T-cell (primary cell): ENCODE results near the gene AGAP1. TPM values are rescaled to one million over a fixed set of nuclear protein-coding genes. Genes with fewer than 3 reads are reported as not detected.
"Not testable (repeated sequence)": the region's sequence is repeated elsewhere in the genome, so short reads cannot be mapped to it uniquely, and the experiment has no call there.

Experiments used
- ATAC-seq, 4 experiments: fragments of 200-7000 bp in 3 of 4; fragments of 150-1000 bp in 1 of 4; cut with Tn5 transposase; replicated peaks in 1 of 4; 1 replicate in 3 of 4; 2 replicates in 1 of 4; pipeline ENCODE4 v1.10.0; 2021; ENCODE audit warnings: moderate library complexity in 3 of 4, mild to moderate bottlenecking in 2 of 4, moderate number of reproducible peaks in 1 of 4
- CTCF ChIA-PET, 2 donors: fragments of 300-600 bp; sonication (Branson Sonifier 250); formaldehyde crosslinking; loops; one replicate each; lab custom pipeline; 2022; ENCODE audit warnings: antibody characterized with exemption in 2 of 2; lab: Charles Lee
- POLR2A ChIA-PET, 2 donors: fragments of 300-600 bp; sonication (Branson Sonifier 250); formaldehyde crosslinking; loops; one replicate each; lab custom pipeline; 2022; ENCODE audit warnings: antibody characterized with exemption in 2 of 2; lab: Charles Lee
- DNase-seq, 35 experiments: peaks; one replicate each; pipeline versions ENCODE4 v3.0.0 to v3.0.0-alpha.2; 2013 to 2023
- H3K27ac ChIP-seq: one replicate; pipeline ENCODE4 v1.5.1; 2013; ENCODE audit warnings: low read length
- H3K27me3 ChIP-seq, 2 experiments: replicated peaks in 1 of 2; 1 replicate in 1 of 2; 2 replicates in 1 of 2; pipeline versions ENCODE4 v1.6.1 to v1.7.0; 2013; ENCODE audit warnings: low read length in 1 of 2, mixed read lengths in 1 of 2; ENCODE audit not compliant: control insufficient read depth in 2 of 2, insufficient read depth in 2 of 2; ENCODE audit errors: extremely low read depth in 1 of 2
- H3K36me3 ChIP-seq, 2 donors: 1 replicate in 1 of 2; 2 replicates in 1 of 2; pipeline versions ENCODE4 v1.6.1 to v1.7.0; 2013; ENCODE audit warnings: low read length in 1 of 2; ENCODE audit not compliant: control insufficient read depth in 2 of 2, insufficient read depth in 1 of 2; ENCODE audit errors: extremely low read depth in 1 of 2
- H3K4me1 ChIP-seq, 2 experiments: 1 replicate in 1 of 2; 2 replicates in 1 of 2; pipeline versions ENCODE4 v1.6.1 to v1.7.0; 2013; ENCODE audit warnings: low read length in 2 of 2, mixed read lengths in 1 of 2; ENCODE audit not compliant: insufficient read depth in 2 of 2, control insufficient read depth in 1 of 2; ENCODE audit errors: extremely low read depth in 1 of 2
- H3K4me3 ChIP-seq, 2 donors: 1 replicate in 1 of 2; 2 replicates in 1 of 2; pipeline versions ENCODE4 v1.5.1 to v1.7.0; 2013; ENCODE audit warnings: mild to moderate bottlenecking in 2 of 2, low read length in 1 of 2, moderate library complexity in 1 of 2; ENCODE audit not compliant: control insufficient read depth in 1 of 2; ENCODE audit errors: extremely low read depth in 1 of 2
- H3K9me3 ChIP-seq: 2 replicates; pipeline ENCODE4 v1.7.0; 2013
- H3K27ac Mint-ChIP-seq, 2 donors: one replicate each; pipeline ENCODE4 v1.8.0; 2020 to 2021; ENCODE audit warnings: mild to moderate bottlenecking in 2 of 2, mixed read lengths in 2 of 2
- H3K27me3 Mint-ChIP-seq, 2 donors: one replicate each; pipeline ENCODE4 v1.8.0; 2021 to 2022; ENCODE audit warnings: mixed read lengths in 2 of 2
- H3K36me3 Mint-ChIP-seq: one replicate; pipeline ENCODE4 v1.8.0; 2021; ENCODE audit warnings: mixed read lengths
- H3K4me1 Mint-ChIP-seq, 3 donors: one replicate each; pipeline ENCODE4 v1.8.0; 2020 to 2022; ENCODE audit warnings: mixed read lengths in 3 of 3, mild to moderate bottlenecking in 1 of 3
- H3K4me3 Mint-ChIP-seq, 3 donors: one replicate each; pipeline ENCODE4 v1.8.0; 2020 to 2022; ENCODE audit warnings: mild to moderate bottlenecking in 3 of 3, mixed read lengths in 3 of 3, moderate library complexity in 3 of 3
- H3K9me3 Mint-ChIP-seq, 3 donors: one replicate each; pipeline ENCODE4 v1.8.0; 2020 to 2022; ENCODE audit warnings: mixed read lengths in 3 of 3
- WGBS: methylation state at CpG from one replicate; pipeline ENCODE4 v1.1.5; 2013; ENCODE audit warnings: missing lambda C conversion rate; ENCODE audit not compliant: insufficient coverage; 5-methylcytosine and 5-hydroxymethylcytosine counted together
- total RNA-seq, 35 experiments: library from RNA in 6 of 35; stranded (reverse) in 6 of 35; fragments of 120-200 nt in 1 of 35; gene quantifications; one replicate each; pipeline versions ENCODE4 v1.2.1 to v1.2.4 and lab custom pipeline; 2013 to 2026

Gene AGAP1
- total RNA-seq, 5 donors from 2014 or later (not counting 1 experiment from before 2014, with no cell fraction given), result 3.9 to 15.6 (median 5.2) TPM

DNA sequence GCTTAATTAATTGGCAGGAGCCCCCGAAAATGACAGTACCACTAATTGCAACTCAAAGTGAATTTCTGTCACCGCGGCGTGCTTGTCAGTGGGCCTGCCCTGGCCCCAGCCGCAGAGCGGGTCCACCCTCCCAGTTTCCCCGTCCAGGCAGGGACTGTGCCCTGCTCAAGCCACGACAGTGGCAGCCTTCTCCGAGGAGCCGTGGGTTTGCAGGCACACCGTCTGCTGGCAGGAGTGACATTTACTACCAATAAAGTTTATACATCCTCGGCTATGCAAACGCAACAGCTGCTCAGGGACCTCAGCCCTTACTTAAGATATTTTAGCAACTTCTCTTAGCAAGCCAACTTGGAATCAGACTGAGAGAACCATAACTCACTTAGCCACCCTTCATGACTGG lies 561.6 kb downstream of the AGAP1 start:
- POLR2A ChIA-PET, result no interaction called here
- DNase-seq (no peak), ATAC-seq (no peak)
- no peaks in the 10 kb centered on the region for H3K4me1 ChIP-seq
- no peak overlapping the region for H3K4me3 ChIP-seq
- no peaks in the 10 kb centered on the region for H3K4me1 Mint-ChIP-seq
- no peak overlapping the region for H3K27ac Mint-ChIP-seq
- no peaks in the 10 kb centered on the region for H3K36me3 Mint-ChIP-seq
- no peaks in the 10 kb centered on the region for H3K36me3 ChIP-seq
- H3K4me3 Mint-ChIP-seq, result no peak overlapping the region
- H3K9me3 ChIP-seq, result peaks cover 3% of the 10 kb centered on the region
- WGBS, result 74% methylated on average over 13 of the region's 13 CpGs
- peaks cover 22 to 28% of the 10 kb centered on the region in 2 donors for H3K27me3 Mint-ChIP-seq
- CTCF ChIA-PET, result no interaction called here
- H3K9me3 Mint-ChIP-seq, result peaks cover 0 to 4% (median 0%) of the 10 kb centered on the region in 3 donors
- no peak overlapping the region for H3K27ac ChIP-seq
- peaks cover 0 to 26% of the 10 kb centered on the region in 2 experiments for H3K27me3 ChIP-seq

DNA sequence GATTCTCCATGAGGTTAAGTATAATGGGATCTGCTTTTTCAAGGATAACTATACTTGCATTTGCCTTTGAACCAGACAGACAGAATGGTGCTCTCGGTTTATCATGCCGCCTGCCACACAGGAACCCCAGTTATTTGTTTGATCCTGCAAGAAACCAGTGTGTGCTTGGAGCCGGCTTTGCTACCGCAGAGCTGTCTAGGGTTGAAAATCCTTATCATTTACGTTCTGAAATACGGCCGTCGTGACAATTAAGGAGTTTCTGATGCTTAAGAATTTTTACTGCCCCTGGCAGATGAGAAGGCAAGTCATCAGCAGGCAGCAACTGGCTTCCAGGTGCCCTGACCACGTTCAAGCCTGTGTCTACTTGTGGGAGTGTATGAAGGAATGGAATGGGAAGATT lies 562.3 kb downstream of the AGAP1 start:
- H3K27me3 ChIP-seq, result peaks cover 0 to 26% of the 10 kb centered on the region in 2 experiments
- no peaks in the 10 kb centered on the region for H3K4me1 ChIP-seq
- ChIA-PET CTCF (no interaction called here), POLR2A (no interaction called here)
- no peaks in the 10 kb centered on the region for H3K4me1 Mint-ChIP-seq
- no peak overlapping the region for H3K4me3 Mint-ChIP-seq
- peaks cover 0 to 4% (median 0%) of the 10 kb centered on the region in 3 donors for H3K9me3 Mint-ChIP-seq
- H3K4me3 ChIP-seq, result no peak overlapping the region
- no peak overlapping the region for H3K27ac ChIP-seq
- H3K27me3 Mint-ChIP-seq, result peaks cover 20 to 25% of the 10 kb centered on the region in 2 donors
- ATAC-seq (no peak), DNase-seq (no peak)
- no peaks in the 10 kb centered on the region for H3K36me3 Mint-ChIP-seq
- 88% methylated on average over 9 of the region's 9 CpGs for WGBS
- no peaks in the 10 kb centered on the region for H3K36me3 ChIP-seq
- H3K27ac Mint-ChIP-seq, result no peak overlapping the region
- H3K9me3 ChIP-seq, result peaks cover 3% of the 10 kb centered on the region

DNA sequence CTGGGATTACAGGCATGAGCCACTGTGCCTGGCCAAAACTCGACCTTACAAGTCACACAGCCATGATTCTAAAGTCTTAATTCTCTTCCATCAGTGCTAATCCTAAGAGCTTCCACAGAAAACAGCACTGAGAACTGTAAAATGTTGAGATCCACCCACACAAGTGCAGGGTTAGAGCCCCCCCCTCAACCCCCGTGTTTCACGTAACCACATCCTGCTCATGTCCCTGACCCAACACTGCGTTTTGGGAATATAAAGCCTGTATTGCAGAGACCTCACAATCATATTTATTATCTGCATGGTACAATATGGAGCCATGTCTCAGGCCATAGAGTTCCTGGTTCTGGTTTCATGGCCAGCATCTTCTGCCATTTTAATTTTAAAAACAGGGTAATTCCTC lies 563.5 kb downstream of the AGAP1 start:
- no peak for ATAC-seq

DNA sequence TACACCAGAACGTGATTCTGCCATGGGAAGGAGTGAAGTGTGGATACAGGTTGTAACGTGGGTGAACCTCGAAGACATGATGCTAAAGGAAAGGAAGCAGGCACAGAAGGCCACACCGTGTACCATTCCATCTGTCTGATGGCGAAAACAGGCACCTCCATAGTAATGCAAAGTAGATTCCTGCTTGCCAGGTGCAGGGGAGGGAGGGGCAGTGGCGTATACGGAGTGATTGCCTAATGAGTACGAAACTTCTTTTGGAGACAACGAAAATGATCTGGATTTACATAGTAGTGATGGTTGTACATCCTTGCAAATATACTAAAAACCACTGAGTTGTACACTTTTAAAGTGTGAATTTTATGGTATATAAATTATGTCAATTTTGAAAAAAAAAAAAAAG lies 567.7 kb downstream of the AGAP1 start:
- Histone ChIP-seq H3K9me3 (peaks cover 3% of the 10 kb centered on the region), H3K27ac (no peak overlapping the region), H3K36me3 (no peaks in the 10 kb centered on the region), H3K4me1 (no peaks in the 10 kb centered on the region), H3K4me3 (no peak overlapping the region), H3K27me3 (peaks cover 0 to 6% of the 10 kb centered on the region in 2 experiments)
- no peaks in the 10 kb centered on the region for H3K4me1 Mint-ChIP-seq
- WGBS, result 43% methylated on average over 5 of the region's 9 CpGs
- H3K27ac Mint-ChIP-seq, result no peak overlapping the region
- DNase-seq (no peak), ATAC-seq (no peak)
- peaks cover 4 to 5% of the 10 kb centered on the region in 2 donors for H3K27me3 Mint-ChIP-seq
- H3K4me3 Mint-ChIP-seq, result no peak overlapping the region
- peaks cover 0 to 4% (median 0%) of the 10 kb centered on the region in 3 donors for H3K9me3 Mint-ChIP-seq
- CTCF ChIA-PET, result interaction anchor here in 1 of 2 donors (0.7 kb wide), 1 partner anchor 330 kb away, joined by 5 read pairs; no protein-coding TSS in a partner anchor
- POLR2A ChIA-PET, result no interaction called here
- H3K36me3 Mint-ChIP-seq, result no peaks in the 10 kb centered on the region

More for the DNA sequence above, 563.5 kb downstream of the AGAP1 start:
- CTCF ChIA-PET, result no interaction called here
- H3K4me1 Mint-ChIP-seq, result no peaks in the 10 kb centered on the region
- H3K36me3 Mint-ChIP-seq, result no peaks in the 10 kb centered on the region
- H3K27ac Mint-ChIP-seq, result no peak overlapping the region
- WGBS, result 33% methylated on average over 2 of the region's 4 CpGs
- POLR2A ChIA-PET, result no interaction called here
- peaks cover 19 to 24% of the 10 kb centered on the region in 2 donors for H3K27me3 Mint-ChIP-seq
- Histone ChIP-seq H3K4me3 (no peak overlapping the region), H3K36me3 (no peaks in the 10 kb centered on the region), H3K27ac (no peak overlapping the region), H3K4me1 (no peaks in the 10 kb centered on the region), H3K9me3 (peaks cover 3% of the 10 kb centered on the region), H3K27me3 (peaks cover 0 to 17% of the 10 kb centered on the region in 2 experiments)
- H3K4me3 Mint-ChIP-seq, result no peak overlapping the region
- DNase-seq, result no peak
- H3K9me3 Mint-ChIP-seq, result peaks cover 0 to 4% (median 0%) of the 10 kb centered on the region in 3 donors

DNA sequence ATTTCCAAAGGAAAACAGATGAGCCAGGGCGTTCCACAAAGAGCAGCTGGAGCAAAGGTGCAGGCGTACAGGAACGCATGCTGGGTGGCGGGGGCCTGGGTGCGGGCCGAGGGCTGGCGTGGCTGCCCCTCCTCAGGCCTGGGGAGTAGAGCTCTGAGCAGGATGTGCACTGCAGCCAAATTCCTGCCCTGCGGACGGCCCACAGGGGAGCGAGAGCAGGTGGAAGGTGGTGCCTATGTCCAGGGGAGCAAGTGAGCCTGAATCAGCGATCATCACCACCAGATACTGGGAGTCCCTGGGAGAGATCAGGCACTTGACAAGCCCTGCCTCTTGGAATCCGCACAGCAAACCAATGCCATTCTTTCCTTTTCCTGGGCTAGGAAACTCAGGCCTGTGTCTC lies 568.1 kb downstream of the AGAP1 start:
- H3K27ac Mint-ChIP-seq, result no peak overlapping the region
- no peak for DNase-seq
- peaks cover 0 to 4% (median 0%) of the 10 kb centered on the region in 3 donors for H3K9me3 Mint-ChIP-seq
- H3K27me3 Mint-ChIP-seq, result peaks cover under 1 to 4% of the 10 kb centered on the region in 2 donors
- peaks cover 3% of the 10 kb centered on the region for H3K9me3 ChIP-seq
- H3K4me3 ChIP-seq, result no peak overlapping the region
- H3K4me3 Mint-ChIP-seq, result no peak overlapping the region
- CTCF ChIA-PET, result interaction anchor here in 1 of 2 donors (0.7 kb wide), 1 partner anchor 331 kb away, joined by 5 read pairs; no protein-coding TSS in a partner anchor
- POLR2A ChIA-PET, result no interaction called here
- H3K4me1 ChIP-seq, result no peaks in the 10 kb centered on the region
- ATAC-seq, result no peak
- no peaks in the 10 kb centered on the region for H3K36me3 ChIP-seq
- 89% methylated on average over 10 of the region's 12 CpGs for WGBS
- no peak overlapping the region for H3K27ac ChIP-seq
- H3K4me1 Mint-ChIP-seq, result no peaks in the 10 kb centered on the region
- H3K27me3 ChIP-seq, result peaks cover 0 to 3% of the 10 kb centered on the region in 2 experiments
- no peaks in the 10 kb centered on the region for H3K36me3 Mint-ChIP-seq

DNA sequence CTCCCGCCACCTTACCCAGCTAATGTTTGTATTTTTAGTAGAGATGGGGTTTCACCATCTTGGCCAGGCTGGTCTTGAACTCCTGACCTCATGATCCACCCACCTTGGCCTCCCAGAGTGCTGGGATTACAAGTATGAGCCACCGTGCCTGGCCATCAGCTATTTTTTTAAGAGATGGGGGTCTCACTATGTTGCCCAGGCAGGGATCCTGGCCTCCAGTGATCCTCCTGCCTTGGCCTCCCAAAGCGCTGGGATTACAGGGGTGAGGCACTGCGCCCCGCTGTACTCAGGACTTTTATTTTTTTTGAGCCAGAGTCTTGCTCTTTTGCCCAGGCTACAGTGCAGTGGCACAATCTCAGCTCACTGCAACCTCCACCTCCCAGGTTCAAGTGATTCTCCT lies 569.0 kb downstream of the AGAP1 start:
- H3K4me1 Mint-ChIP-seq, H3K9me3 Mint-ChIP-seq, H3K27me3 Mint-ChIP-seq, DNase-seq, POLR2A ChIA-PET, H3K4me3 Mint-ChIP-seq, H3K27ac ChIP-seq, H3K9me3 ChIP-seq, ATAC-seq, H3K27ac Mint-ChIP-seq, H3K36me3 ChIP-seq, H3K4me1 ChIP-seq, H3K4me3 ChIP-seq, H3K27me3 ChIP-seq, H3K36me3 Mint-ChIP-seq, CTCF ChIA-PET: not testable (repeated sequence)
- 97% methylated on average over 3 of the region's 5 CpGs for WGBS

DNA sequence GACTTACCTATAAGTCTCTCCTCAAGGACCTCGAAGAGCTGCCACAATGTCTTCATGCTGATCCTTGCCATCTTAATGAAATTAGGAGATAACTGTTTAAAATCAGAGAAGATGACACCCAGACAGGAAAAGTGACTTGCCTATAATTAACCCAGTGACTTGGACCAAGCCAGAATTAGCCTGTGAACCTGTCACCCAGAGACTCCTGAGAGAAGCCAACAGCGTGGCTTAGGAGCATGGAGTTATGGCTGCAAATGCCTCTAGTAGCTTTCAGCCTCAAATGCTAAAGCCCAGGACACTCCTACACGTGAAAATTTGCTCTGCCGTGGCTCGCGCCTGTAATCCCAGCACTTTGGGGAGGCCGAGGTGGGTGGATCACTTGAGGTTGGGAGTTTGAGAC lies 570.2 kb downstream of the AGAP1 start:
- Mint-ChIP-seq H3K4me1 (no peaks in the 10 kb centered on the region), H3K27me3 (peaks cover 2 to 4% of the 10 kb centered on the region in 2 donors), H3K36me3 (no peaks in the 10 kb centered on the region), H3K9me3 (no peaks in the 10 kb centered on the region), H3K4me3 (no peak overlapping the region), H3K27ac (no peak overlapping the region)
- H3K27me3 ChIP-seq, result no peaks in the 10 kb centered on the region
- ChIA-PET POLR2A (no interaction called here), CTCF (no interaction called here)
- H3K27ac ChIP-seq, result no peak overlapping the region
- no peaks in the 10 kb centered on the region for H3K36me3 ChIP-seq
- WGBS, result 90% methylated on average over 6 of the region's 7 CpGs
- ATAC-seq (no peak), DNase-seq (no peak)
- H3K9me3 ChIP-seq, result no peaks in the 10 kb centered on the region
- no peaks in the 10 kb centered on the region for H3K4me1 ChIP-seq
- H3K4me3 ChIP-seq, result no peak overlapping the region
